Measurements from ENCODE around the gene LRP2. TPM values are rescaled to one million over a fixed set of nuclear protein-coding genes. Genes with fewer than 3 reads are reported as not detected.
"Not testable (repeated sequence)": the region's sequence is repeated elsewhere in the genome, so short reads cannot be mapped to it uniquely, and the experiment has no call there.

Gene LRP2
- polyA plus RNA-seq, 4 donors = 115 to 189 (median 139) TPM

- no peak for DNase-seq (ENCODE audit: low read depth in 4 of 4, low spot score in 3 of 4)
These were observed 13.9 kb downstream of the LRP2 start for GRCh38 chr2:169348321-169349024.

GRCh38 chr2:169345486-169346437, 16.6 kb downstream of the LRP2 start:
- no peak for DNase-seq (ENCODE audit: low read depth in 4 of 4, low spot score in 3 of 4)

- no peak for DNase-seq (ENCODE audit: low read depth in 4 of 4, low spot score in 3 of 4)
These were observed 17.4 kb downstream of the LRP2 start for GRCh38 chr2:169344736-169345485.

- DNase-seq (ENCODE audit: low read depth in 4 of 4, low spot score in 3 of 4) = no peak
These were observed 19.1 kb downstream of the LRP2 start for GRCh38 chr2:169343202-169343601.

- no peak for DNase-seq (ENCODE audit: low read depth in 4 of 4, low spot score in 3 of 4)
These were observed 22.7 kb downstream of the LRP2 start for GRCh38 chr2:169339657-169340056.

- no peak for DNase-seq (ENCODE audit: low read depth in 4 of 4, low spot score in 3 of 4)
These were observed 25.6 kb downstream of the LRP2 start for GRCh38 chr2:169336695-169337094.

GRCh38 chr2:169330555-169331198, 31.7 kb downstream of the LRP2 start:
- no peak for DNase-seq (ENCODE audit: low read depth in 4 of 4, low spot score in 3 of 4)

- DNase-seq (ENCODE audit: low read depth in 4 of 4, low spot score in 3 of 4) = no peak
These were observed 32.4 kb downstream of the LRP2 start for GRCh38 chr2:169329688-169330554.

GRCh38 chr2:169328785-169329184, 33.5 kb downstream of the LRP2 start:
- DNase-seq (ENCODE audit: low read depth in 4 of 4, low spot score in 3 of 4) = no peak

- DNase-seq (ENCODE audit: low read depth in 4 of 4, low spot score in 3 of 4) = not testable (repeated sequence)
These were observed 34.5 kb downstream of the LRP2 start for GRCh38 chr2:169327837-169328236.

GRCh38 chr2:169325886-169326285, 36.4 kb downstream of the LRP2 start:
- not testable (repeated sequence) for DNase-seq (ENCODE audit: low read depth in 4 of 4, low spot score in 3 of 4)

GRCh38 chr2:169324581-169325260, 37.6 kb downstream of the LRP2 start:
- no peak for DNase-seq (ENCODE audit: low read depth in 4 of 4, low spot score in 3 of 4)

- DNase-seq (ENCODE audit: low read depth in 4 of 4, low spot score in 3 of 4) = no peak
These were observed 38.5 kb downstream of the LRP2 start for GRCh38 chr2:169323841-169324240.

- DNase-seq (ENCODE audit: low read depth in 4 of 4, low spot score in 3 of 4) = no peak
These were observed 41.8 kb downstream of the LRP2 start for GRCh38 chr2:169320561-169320960.

- no peak for DNase-seq (ENCODE audit: low read depth in 4 of 4, low spot score in 3 of 4)
These were observed 47.0 kb downstream of the LRP2 start for GRCh38 chr2:169315357-169315756.

- DNase-seq (ENCODE audit: low read depth in 4 of 4, low spot score in 3 of 4) = not testable (repeated sequence)
These were observed 54.0 kb downstream of the LRP2 start for GRCh38 chr2:169308349-169308748.

GRCh38 chr2:169304689-169305088, 57.6 kb downstream of the LRP2 start:
- DNase-seq (ENCODE audit: low read depth in 4 of 4, low spot score in 3 of 4) = not testable (repeated sequence)

- no peak for DNase-seq (ENCODE audit: low read depth in 4 of 4, low spot score in 3 of 4)
These were observed 58.6 kb downstream of the LRP2 start for GRCh38 chr2:169303579-169304305.

Measured in right renal pelvis (tissue), 4 donors.